OCI-LY7 (cell line): ENCODE results near the gene ZCCHC14. TPM values are rescaled to one million over a fixed set of nuclear protein-coding genes. Genes with fewer than 3 reads are reported as not detected.
A peak's percentile ranks its signal among the peaks of the same experiment; 100 is the strongest.

Experiments used
- BruUV-seq: library from RNA; stranded (reverse); fragments of 400-500 nt; replicated peaks from 2 replicates; lab custom pipeline; 2021; lab: Mats Ljungman, UMichigan
- CTCF ChIA-PET: fragments of 300-600 bp; sonication (Branson Sonifier 250); formaldehyde crosslinking; loops from one replicate; lab custom pipeline; 2022; ENCODE audit warnings: antibody characterized with exemption; ENCODE audit not compliant: unreplicated experiment; lab: Charles Lee
- POLR2A ChIA-PET: fragments of 300-600 bp; sonication (Branson Sonifier 250); formaldehyde crosslinking; loops from one replicate; lab custom pipeline; 2022; ENCODE audit warnings: antibody characterized with exemption; lab: Charles Lee
- DNase-seq: peaks from one replicate; pipeline ENCODE4 v3.0.0-alpha.2; 2015; ENCODE audit warnings: low spot score
- H2AFZ ChIP-seq: fragments of 200-600 bp; sonication (generic), shearing (Covaris generic); 2 replicates; pipeline ENCODE4 v1.6.1; 2014; ENCODE audit warnings: mild to moderate bottlenecking, antibody characterized with exemption, low read length, moderate library complexity
- H3K27ac ChIP-seq: fragments of 200-600 bp; sonication (generic); 2 replicates; pipeline ENCODE4 v1.5.1; 2014; ENCODE audit warnings: mixed run types, low read depth, mild to moderate bottlenecking, moderate library complexity, low read length, inconsistent platforms; ENCODE audit not compliant: poor library complexity, severe bottlenecking
- H3K36me3 ChIP-seq: fragments of 200-600 bp; sonication (generic); 2 replicates; pipeline ENCODE4 v1.6.1; 2014; ENCODE audit warnings: mild to moderate bottlenecking, antibody characterized with exemption, low read length, moderate library complexity, mixed read lengths; ENCODE audit not compliant: insufficient read depth
- H3K4me1 ChIP-seq: fragments of 200-600 bp; sonication (generic); 2 replicates; pipeline ENCODE4 v1.5.1; 2014; ENCODE audit warnings: mild to moderate bottlenecking, low read length; ENCODE audit not compliant: insufficient read depth, poor library complexity, severe bottlenecking
- H3K4me2 ChIP-seq: fragments of 200-600 bp; sonication (generic); 2 replicates; pipeline ENCODE4 v1.6.1; 2014; ENCODE audit warnings: mild to moderate bottlenecking, low read length
- H3K4me3 ChIP-seq: fragments of 200-600 bp; sonication (generic); 2 replicates; pipeline ENCODE4 v1.5.1; 2014; ENCODE audit warnings: mild to moderate bottlenecking, low read depth, low read length; ENCODE audit not compliant: poor library complexity, severe bottlenecking
- H3K79me2 ChIP-seq: fragments of 200-600 bp; sonication (generic); 2 replicates; pipeline ENCODE4 v1.6.1; 2016; ENCODE audit warnings: low read depth, mild to moderate bottlenecking, low read length, moderate library complexity, mixed read lengths; ENCODE audit not compliant: insufficient read depth
- H3K9me2 ChIP-seq: fragments of 200-600 bp; sonication (generic); 2 replicates; pipeline ENCODE4 v1.6.1; 2016; ENCODE audit warnings: mild to moderate bottlenecking, low read length, mixed read lengths; ENCODE audit not compliant: insufficient read depth
- H3K9me3 ChIP-seq: fragments of 200-600 bp; sonication (generic); 2 replicates; pipeline ENCODE4 v1.6.1; 2014; ENCODE audit warnings: mild to moderate bottlenecking, mixed run types, low read length, mixed read lengths
- H4K20me1 ChIP-seq: fragments of 200-600 bp; sonication (generic); 2 replicates; pipeline ENCODE4 v1.6.1; 2014; ENCODE audit warnings: mild to moderate bottlenecking, antibody characterized with exemption, low read length, moderate library complexity, mixed read lengths; ENCODE audit not compliant: insufficient read depth
- CTCF ChIP-seq: fragments of 200-600 bp; sonication (generic); conservative IDR thresholded peaks from 2 replicates; pipeline ENCODE4 v1.5.1; 2014; ENCODE audit warnings: mild to moderate bottlenecking, antibody characterized with exemption, low read length, moderate library complexity, mixed read lengths
- EZH2phosphoT487 ChIP-seq: fragments of 200-600 bp; sonication (generic); IDR thresholded peaks from 2 replicates; pipeline ENCODE4 v1.6.1; 2018; ENCODE audit warnings: low read depth, borderline replicate concordance, mild to moderate bottlenecking, mixed run types, antibody characterized with exemption, low read length, moderate library complexity, mixed read lengths
- intact Hi-C: fragments of 100-400 bp; cut with micrococcal nuclease; formaldehyde crosslinking; loops from one replicate; pipeline ENCODE4 v1.10.0; 2022; ENCODE audit not compliant: unreplicated experiment
- total RNA-seq, 2 experiments: library from RNA; depleted of rRNA in 1 of 2; stranded (reverse); fragments of >200 nt in 1 of 2; shearing (Covaris generic) in 1 of 2; gene quantifications; 2 replicates each; pipeline ENCODE4 v1.2.3, GENCODE V29; 2014 to 2022

Gene ZCCHC14
- total RNA-seq, 2 experiments from 2014 or later, result 8.5 to 17.1 TPM

- no peaks in the 10 kb centered on the region for H3K9me2 ChIP-seq
- no peaks in the 10 kb centered on the region for H4K20me1 ChIP-seq
- no TSS peak for BruUV-seq
- H2AFZ ChIP-seq, result no peak overlapping the region
- no peaks in the 10 kb centered on the region for H3K79me2 ChIP-seq
- no peak overlapping the region for H3K4me2 ChIP-seq
- H3K4me3 ChIP-seq, result no peak overlapping the region
- peaks cover 26% of the 10 kb centered on the region for H3K36me3 ChIP-seq
- H3K9me3 ChIP-seq, result no peaks in the 10 kb centered on the region
- no peak overlapping the region for H3K27ac ChIP-seq
- intact Hi-C loops, result no loop called here
- DNase-seq, result peak; percentile 8
- ChIA-PET POLR2A (no interaction called here), CTCF (no interaction called here)
- TF ChIP-seq EZH2phosphoT487 (no peak), CTCF (peak; percentile 60)
- H3K4me1 ChIP-seq, result no peaks in the 10 kb centered on the region
These were observed 72.5 kb downstream of the ZCCHC14 start for GRCh38 chr16:87420026-87421002.

GRCh38 chr16:87418644-87419043 lies 74.2 kb downstream of the ZCCHC14 start:
- no peaks in the 10 kb centered on the region for H3K4me1 ChIP-seq
- no TSS peak for BruUV-seq
- ChIA-PET CTCF (no interaction called here), POLR2A (no interaction called here)
- no peaks in the 10 kb centered on the region for H3K9me2 ChIP-seq
- no peaks in the 10 kb centered on the region for H4K20me1 ChIP-seq
- TF ChIP-seq CTCF (no peak), EZH2phosphoT487 (no peak)
- no peaks in the 10 kb centered on the region for H3K79me2 ChIP-seq
- intact Hi-C loops, result no loop called here
- DNase-seq, result no peak
- H3K4me3 ChIP-seq, result no peak overlapping the region
- no peak overlapping the region for H3K4me2 ChIP-seq
- H3K9me3 ChIP-seq, result no peaks in the 10 kb centered on the region
- no peak overlapping the region for H3K27ac ChIP-seq
- H2AFZ ChIP-seq, result no peak overlapping the region
- peaks cover 26% of the 10 kb centered on the region for H3K36me3 ChIP-seq

- no TSS peak for BruUV-seq
- Histone ChIP-seq H3K9me2 (no peaks in the 10 kb centered on the region), H4K20me1 (no peaks in the 10 kb centered on the region), H3K9me3 (no peaks in the 10 kb centered on the region), H3K4me3 (no peak overlapping the region), H2AFZ (no peak overlapping the region), H3K4me1 (no peaks in the 10 kb centered on the region), H3K27ac (no peak overlapping the region), H3K36me3 (peaks cover 26% of the 10 kb centered on the region), H3K79me2 (no peaks in the 10 kb centered on the region), H3K4me2 (no peak overlapping the region)
- DNase-seq, result no peak
- ChIA-PET CTCF (no interaction called here), POLR2A (no interaction called here)
- intact Hi-C loops, result no loop called here
- TF ChIP-seq EZH2phosphoT487 (no peak), CTCF (no peak)
These were observed 74.6 kb downstream of the ZCCHC14 start for GRCh38 chr16:87418216-87418615.
